K562 (cell line): ENCODE results near the gene YOD1. TPM values are rescaled to one million over a fixed set of nuclear protein-coding genes. Genes with fewer than 3 reads are reported as not detected.
A peak's percentile ranks its signal among the peaks of the same experiment; 100 is the strongest.

ENCODE experiments used
- ATAC-seq: fragments of 200-7000 bp; cut with Tn5 transposase; 3 replicates; pipeline ENCODE4 v1.9.1; 2020; ENCODE audit warnings: moderate library complexity
- BruUV-seq: library from RNA; stranded (reverse); fragments of 400-500 nt; replicated peaks from 2 replicates; lab custom pipeline; 2021; lab: Mats Ljungman, UMichigan
- CTCF ChIA-PET: fragments of 300-600 bp; formaldehyde crosslinking; extraction: SDS; loops from one replicate; lab custom pipeline; 2021; ENCODE audit warnings: low intra/inter-chr PET ratio; lab: Yijun Ruan, JAX
- POLR2A ChIA-PET: fragments of 300-600, 350-650 bp; sonication (Branson Sonifier 250); formaldehyde crosslinking; extraction: SDS; loops from one replicate; lab custom pipeline; 2021; ENCODE audit warnings: antibody characterized with exemption, inconsistent platforms; lab: Yijun Ruan, JAX
- DNase-seq, 4 experiments: peaks; one replicate each; pipeline versions ENCODE4 v3.0.0 to v3.0.0-alpha.2; 2011 to 2018; ENCODE audit warnings: low spot score in 3 of 4, mixed read lengths in 3 of 4; ENCODE audit errors: extremely low read depth in 1 of 4
- FAIRE-seq: peaks from 2 replicates; lab custom pipeline; 2011; peaks lifted over from hg19 to GRCh38; lab: Jason Lieb, UNC
- H2AFZ ChIP-seq: 2 replicates; pipeline ENCODE4 v1.6.0; 2011; ENCODE audit warnings: low read depth, low read length, control low read depth, inconsistent platforms
- H3K27ac ChIP-seq: fragments of 200-600 bp; 3 replicates; pipeline ENCODE4 v1.8.0; 2011; ENCODE audit warnings: low read depth, mild to moderate bottlenecking, control low read depth, inconsistent platforms, low read length, moderate library complexity, mixed read lengths; ENCODE audit errors: extremely low read depth
- H3K27me3 ChIP-seq, 2 experiments: fragments of 300-600 bp in 1 of 2; 2 replicates in 1 of 2; 3 replicates in 1 of 2; pipeline versions ENCODE4 v1.6.0 to v1.8.0; 2011; ENCODE audit warnings: inconsistent platforms in 2 of 2, low read length in 2 of 2, mild to moderate bottlenecking in 1 of 2, mixed read lengths in 1 of 2, moderate library complexity in 1 of 2; ENCODE audit not compliant: control insufficient read depth in 2 of 2, insufficient read depth in 2 of 2
- H3K36me3 ChIP-seq: fragments of 300-600 bp; 3 replicates; pipeline ENCODE4 v1.8.0; 2011; ENCODE audit warnings: mild to moderate bottlenecking, low read length, inconsistent platforms; ENCODE audit not compliant: control insufficient read depth, insufficient read depth
- H3K4me1 ChIP-seq, 2 experiments: fragments of 200-600 bp in 1 of 2; replicated peaks in 1 of 2; 2 replicates in 1 of 2; 3 replicates in 1 of 2; pipeline versions ENCODE4 v1.5.1 to v1.8.0; 2011; ENCODE audit warnings: inconsistent platforms in 2 of 2, low read length in 2 of 2, mild to moderate bottlenecking in 1 of 2, mixed read lengths in 1 of 2, moderate library complexity in 1 of 2; ENCODE audit not compliant: control insufficient read depth in 2 of 2, insufficient read depth in 2 of 2
- H3K4me2 ChIP-seq: 2 replicates; pipeline ENCODE4 v1.6.1; 2011; ENCODE audit warnings: low read length, control low read depth, inconsistent platforms, mixed read lengths; ENCODE audit not compliant: insufficient read depth
- H3K4me3 ChIP-seq: fragments of 200-600 bp; sonication (generic), shearing (Covaris generic); 2 replicates; pipeline ENCODE4 v1.5.1; 2016; ENCODE audit warnings: control low read depth, inconsistent platforms
- H3K79me2 ChIP-seq: fragments of 200-600 bp; 3 replicates; pipeline ENCODE4 v1.8.0; 2011; ENCODE audit warnings: low read length, inconsistent platforms; ENCODE audit not compliant: control insufficient read depth, insufficient read depth
- H3K9ac ChIP-seq, 2 experiments: 2 replicates each; pipeline versions ENCODE4 v1.6.0 to v1.6.1; 2011; ENCODE audit warnings: low read depth in 2 of 2, low read length in 2 of 2, control low read depth in 1 of 2, inconsistent platforms in 1 of 2, mild to moderate bottlenecking in 1 of 2, mixed read lengths in 1 of 2; ENCODE audit not compliant: insufficient read depth in 1 of 2
- H3K9me1 ChIP-seq: one replicate; pipeline ENCODE4 v1.6.0; 2011; ENCODE audit warnings: inconsistent platforms, mild to moderate bottlenecking, low read length, moderate library complexity; ENCODE audit not compliant: control insufficient read depth, insufficient read depth
- H3K9me3 ChIP-seq: replicated peaks from 2 replicates; pipeline ENCODE4 v1.5.1; 2011; ENCODE audit warnings: low read depth, low read length, inconsistent platforms; ENCODE audit not compliant: control insufficient read depth, insufficient read depth
- H4K20me1 ChIP-seq: replicated peaks from 2 replicates; pipeline ENCODE4 v1.6.1; 2011; ENCODE audit warnings: low read length, inconsistent platforms, mixed read lengths; ENCODE audit not compliant: control insufficient read depth, insufficient read depth
- BACH1 ChIP-seq: fragments of 200-800 bp; sonication (Bioruptor generic); IDR thresholded peaks from 2 replicates; pipeline ENCODE4 v1.6.1; 2016; ENCODE audit warnings: missing genetic modification characterization, missing compliant biosample characterization
- NBN ChIP-seq: fragments of 450-650 bp; IDR thresholded peaks from 2 replicates; pipeline ENCODE4 v1.6.1; 2016; ENCODE audit warnings: low read depth, mild to moderate bottlenecking
- TCFL5 ChIP-seq: fragments of 250-450 bp; sonication (Bioruptor Pico); conservative IDR thresholded peaks from 2 replicates; pipeline ENCODE4 v1.6.1; 2021; ENCODE audit warnings: mild to moderate bottlenecking, moderate library complexity, matching md5 sums
- ZFP30 ChIP-seq: fragments of 250-450 bp; sonication (Bioruptor Pico); IDR thresholded peaks from 2 replicates; pipeline ENCODE4 v1.8.0; 2022; ENCODE audit warnings: moderate library complexity, mild to moderate bottlenecking, inconsistent platforms, borderline replicate concordance
- ZNF507 ChIP-seq: conservative IDR thresholded peaks from 2 replicates; pipeline ENCODE4 v1.6.1; 2017; ENCODE audit warnings: missing genetic modification characterization, missing compliant biosample characterization
- WGBS: fragments of 100-300 bp; shearing (Covaris generic); methylation state at CpG from one replicate; pipeline ENCODE4 v1.1.6; 2016; ENCODE audit warnings: low coverage, mixed read lengths; ENCODE audit not compliant: insufficient coverage; ENCODE audit errors: missing lambda C conversion rate; 5-methylcytosine and 5-hydroxymethylcytosine counted together
- in situ Hi-C: fragments of 300-500 bp; cut with MboI; formaldehyde crosslinking; loops from 4 replicates; pipeline ENCODE4 v1.15.0; 2018; ENCODE audit warnings: inconsistent platforms, mixed read lengths
- intact Hi-C: fragments of 100-400 bp; cut with micrococcal nuclease; formaldehyde crosslinking; loops from 2 replicates; pipeline ENCODE4 v1.14.2; 2022
- polyA plus RNA-seq, 8 experiments: library from polyadenylated mRNA; depleted of rRNA in 4 of 8; stranded (reverse) in 5 of 8; unstranded in 3 of 8; fragments of >200 nt; fragmentation: Nextera tagmentation in 2 of 8; fragmentation: Illumina TruSeq in 1 of 8; extraction: Ambion mirVana in 2 of 8; extraction: Trizol in 1 of 8; gene quantifications; 2 replicates each; pipeline versions ENCODE4 v1.2.1 to v1.2.3, GENCODE V29; 2011 to 2014; ENCODE audit warnings: inconsistent platforms in 1 of 8, missing spikeins in 1 of 8
- total RNA-seq, 7 experiments: library from RNA; depleted of rRNA in 6 of 7; stranded (reverse); fragments of >200 nt in 6 of 7; fragmentation: Illumina TruSeq in 2 of 7; extraction: Trizol in 2 of 7; gene quantifications; 2 replicates each; pipeline versions ENCODE4 v1.2.1 to v1.2.3, GENCODE V29; 2011 to 2021; ENCODE audit warnings: low replicate concordance in 1 of 7
- TF ChIP-seq, protein P1 (sequence below): fragments of 450-650 bp; IDR thresholded peaks from 2 replicates; pipeline ENCODE4 v1.7.1; 2018; ENCODE audit warnings: mild to moderate bottlenecking, low read depth; ENCODE audit not compliant: partially characterized antibody
- TF ChIP-seq, protein P2 (sequence below), 2 experiments: fragments of 450-650 bp in 1 of 2; sonication (generic) in 1 of 2; formaldehyde crosslinking in 1 of 2; IDR thresholded peaks; 2 replicates each; pipeline versions ENCODE4 v1.7.1 to v1.9.0; 2016 to 2022; ENCODE audit warnings: inconsistent platforms in 1 of 2, mild to moderate bottlenecking in 1 of 2, missing genetic modification reagents in 1 of 2
- TF ChIP-seq, protein P3 (sequence below): sonication (generic); formaldehyde crosslinking; IDR thresholded peaks from 2 replicates; pipeline ENCODE4 v1.5.0; 2020; ENCODE audit warnings: missing genetic modification reagents

Gene YOD1
- total and polyA plus RNA-seq, 9 of the 15 experiments (the other 6 are each of a cell fraction or from before 2014, with no cell fraction given): 18.2 to 78.1 (median 46.9) TPM

- in situ Hi-C loops: no loop called here
- 52% methylated on average over 4 of the region's 4 CpGs for WGBS
- TF ChIP-seq TCFL5 (CRISPR knock-in tag) (no peak), ZNF507 (tag) (no peak), NBN (no peak), BACH1 (tag) (0 out of 2 replicates have a peak, but pooled peaks have one; percentile 32), ZFP30 (CRISPR knock-in tag) (no peak)
- TF ChIP-seq, protein P1, sequence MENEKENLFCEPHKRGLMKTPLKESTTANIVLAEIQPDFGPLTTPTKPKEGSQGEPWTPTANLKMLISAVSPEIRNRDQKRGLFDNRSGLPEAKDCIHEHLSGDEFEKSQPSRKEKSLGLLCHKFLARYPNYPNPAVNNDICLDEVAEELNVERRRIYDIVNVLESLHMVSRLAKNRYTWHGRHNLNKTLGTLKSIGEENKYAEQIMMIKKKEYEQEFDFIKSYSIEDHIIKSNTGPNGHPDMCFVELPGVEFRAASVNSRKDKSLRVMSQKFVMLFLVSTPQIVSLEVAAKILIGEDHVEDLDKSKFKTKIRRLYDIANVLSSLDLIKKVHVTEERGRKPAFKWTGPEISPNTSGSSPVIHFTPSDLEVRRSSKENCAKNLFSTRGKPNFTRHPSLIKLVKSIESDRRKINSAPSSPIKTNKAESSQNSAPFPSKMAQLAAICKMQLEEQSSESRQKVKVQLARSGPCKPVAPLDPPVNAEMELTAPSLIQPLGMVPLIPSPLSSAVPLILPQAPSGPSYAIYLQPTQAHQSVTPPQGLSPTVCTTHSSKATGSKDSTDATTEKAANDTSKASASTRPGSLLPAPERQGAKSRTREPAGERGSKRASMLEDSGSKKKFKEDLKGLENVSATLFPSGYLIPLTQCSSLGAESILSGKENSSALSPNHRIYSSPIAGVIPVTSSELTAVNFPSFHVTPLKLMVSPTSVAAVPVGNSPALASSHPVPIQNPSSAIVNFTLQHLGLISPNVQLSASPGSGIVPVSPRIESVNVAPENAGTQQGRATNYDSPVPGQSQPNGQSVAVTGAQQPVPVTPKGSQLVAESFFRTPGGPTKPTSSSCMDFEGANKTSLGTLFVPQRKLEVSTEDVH: no peak
- TF ChIP-seq, protein P2, sequence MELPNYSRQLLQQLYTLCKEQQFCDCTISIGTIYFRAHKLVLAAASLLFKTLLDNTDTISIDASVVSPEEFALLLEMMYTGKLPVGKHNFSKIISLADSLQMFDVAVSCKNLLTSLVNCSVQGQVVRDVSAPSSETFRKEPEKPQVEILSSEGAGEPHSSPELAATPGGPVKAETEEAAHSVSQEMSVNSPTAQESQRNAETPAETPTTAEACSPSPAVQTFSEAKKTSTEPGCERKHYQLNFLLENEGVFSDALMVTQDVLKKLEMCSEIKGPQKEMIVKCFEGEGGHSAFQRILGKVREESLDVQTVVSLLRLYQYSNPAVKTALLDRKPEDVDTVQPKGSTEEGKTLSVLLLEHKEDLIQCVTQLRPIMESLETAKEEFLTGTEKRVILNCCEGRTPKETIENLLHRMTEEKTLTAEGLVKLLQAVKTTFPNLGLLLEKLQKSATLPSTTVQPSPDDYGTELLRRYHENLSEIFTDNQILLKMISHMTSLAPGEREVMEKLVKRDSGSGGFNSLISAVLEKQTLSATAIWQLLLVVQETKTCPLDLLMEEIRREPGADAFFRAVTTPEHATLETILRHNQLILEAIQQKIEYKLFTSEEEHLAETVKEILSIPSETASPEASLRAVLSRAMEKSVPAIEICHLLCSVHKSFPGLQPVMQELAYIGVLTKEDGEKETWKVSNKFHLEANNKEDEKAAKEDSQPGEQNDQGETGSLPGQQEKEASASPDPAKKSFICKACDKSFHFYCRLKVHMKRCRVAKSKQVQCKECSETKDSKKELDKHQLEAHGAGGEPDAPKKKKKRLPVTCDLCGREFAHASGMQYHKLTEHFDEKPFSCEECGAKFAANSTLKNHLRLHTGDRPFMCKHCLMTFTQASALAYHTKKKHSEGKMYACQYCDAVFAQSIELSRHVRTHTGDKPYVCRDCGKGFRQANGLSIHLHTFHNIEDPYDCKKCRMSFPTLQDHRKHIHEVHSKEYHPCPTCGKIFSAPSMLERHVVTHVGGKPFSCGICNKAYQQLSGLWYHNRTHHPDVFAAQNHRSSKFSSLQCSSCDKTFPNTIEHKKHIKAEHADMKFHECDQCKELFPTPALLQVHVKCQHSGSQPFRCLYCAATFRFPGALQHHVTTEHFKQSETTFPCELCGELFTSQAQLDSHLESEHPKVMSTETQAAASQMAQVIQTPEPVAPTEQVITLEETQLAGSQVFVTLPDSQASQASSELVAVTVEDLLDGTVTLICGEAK (IDR thresholded peaks at IDR 0.05): no peak
- TF ChIP-seq, protein P2 (CRISPR knock-in tag; IDR thresholded peaks at IDR 0.05): no peak
- TF ChIP-seq, protein P3, sequence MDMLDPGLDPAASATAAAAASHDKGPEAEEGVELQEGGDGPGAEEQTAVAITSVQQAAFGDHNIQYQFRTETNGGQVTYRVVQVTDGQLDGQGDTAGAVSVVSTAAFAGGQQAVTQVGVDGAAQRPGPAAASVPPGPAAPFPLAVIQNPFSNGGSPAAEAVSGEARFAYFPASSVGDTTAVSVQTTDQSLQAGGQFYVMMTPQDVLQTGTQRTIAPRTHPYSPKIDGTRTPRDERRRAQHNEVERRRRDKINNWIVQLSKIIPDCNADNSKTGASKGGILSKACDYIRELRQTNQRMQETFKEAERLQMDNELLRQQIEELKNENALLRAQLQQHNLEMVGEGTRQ: no peak
Measured at GRCh38 chr1:207035877-207036551, 15.0 kb downstream of the YOD1 start.

More at GRCh38 chr1:207035877-207036551, 15.0 kb downstream of the YOD1 start:
- Histone ChIP-seq H4K20me1 (no peaks in the 10 kb centered on the region), H3K4me2 (peak overlapping the region; percentile 5; the same call in 1 of the 2 replicates), H3K27me3 (no peaks in the 10 kb centered on the region), H2AFZ (peak overlapping the region; percentile 53), H3K4me3 (no peak overlapping the region), H3K36me3 (no peaks in the 10 kb centered on the region), H3K9me3 (no peaks in the 10 kb centered on the region), H3K9ac (peak overlapping the region in 1 of 2 experiments; percentile 13; a peak in 1 of 4 replicates), H3K79me2 (no peaks in the 10 kb centered on the region), H3K9me1 (no peaks in the 10 kb centered on the region), H3K4me1 (peaks cover 15 to 77% of the 10 kb centered on the region in 2 experiments), H3K27ac (peak overlapping the region; percentile 5)
- intact Hi-C loops: no loop called here
- DNase-seq: no peak
- ChIA-PET POLR2A (interaction anchor here (1.1 to 9.0 kb wide), 3 partner anchors 11 to 22 kb away, joined by 4 to 104 read pairs (median 26); partner anchors contain the start of gene YOD1), CTCF (no interaction called here)
- no peak for ATAC-seq
- BruUV-seq: no TSS peak
- peak; percentile 37 for FAIRE-seq
